ENCODE measurements around the gene MACROD2. TPM values are rescaled to one million over a fixed set of nuclear protein-coding genes. Genes with fewer than 3 reads are reported as not detected.

Gene MACROD2
- total and polyA plus RNA-seq, 2 of the 4 experiments (the other 2 are of a cell fraction) = not detected

DNA sequence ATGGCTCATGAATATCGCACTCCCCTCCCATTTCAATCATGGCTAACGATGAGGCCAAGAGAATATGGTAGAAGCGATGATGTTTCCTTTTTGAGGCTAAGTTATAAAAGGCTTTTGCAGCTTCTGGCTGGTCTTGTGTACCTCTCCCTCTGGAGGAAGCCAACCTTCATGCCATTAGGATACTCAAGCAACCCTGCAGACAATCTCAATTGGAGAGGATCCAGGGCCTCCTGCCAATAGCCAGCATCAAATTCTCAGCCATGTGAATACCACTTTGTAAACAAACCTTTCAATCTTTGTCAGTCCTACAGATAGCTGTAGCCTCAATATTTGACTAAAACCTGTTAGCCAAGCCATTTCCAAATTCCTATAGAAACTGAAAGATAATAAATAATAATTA lies 1839.5 kb downstream of the MACROD2 start:
- peaks cover 9% of the 10 kb centered on the region for H3K9me3 ChIP-seq (ENCODE audit: control insufficient read depth, insufficient read depth, low read length)
- CTCF ChIA-PET = no interaction called here
- H2AK5ac ChIP-seq (ENCODE audit: low read depth, low read length) = no peak overlapping the region
- H2BK15ac ChIP-seq (ENCODE audit: low read depth, low read length) = no peak overlapping the region
- no peak overlapping the region for H3K23ac ChIP-seq (ENCODE audit: low read depth, low read length)
- ATAC-seq (ENCODE audit: low read depth) = no peak
- H3K56ac ChIP-seq (ENCODE audit: extremely low read depth, insufficient read depth, low read length) = no peak overlapping the region
- POLR2A ChIA-PET (ENCODE audit: unreplicated experiment) = no interaction called here
- no peak overlapping the region for H3K27ac ChIP-seq (ENCODE audit: insufficient read depth, low read length)
- H3K4ac ChIP-seq (ENCODE audit: low read depth, low read length) = no peak overlapping the region
- no peak for DNase-seq
- TF ChIP-seq, protein P1, sequence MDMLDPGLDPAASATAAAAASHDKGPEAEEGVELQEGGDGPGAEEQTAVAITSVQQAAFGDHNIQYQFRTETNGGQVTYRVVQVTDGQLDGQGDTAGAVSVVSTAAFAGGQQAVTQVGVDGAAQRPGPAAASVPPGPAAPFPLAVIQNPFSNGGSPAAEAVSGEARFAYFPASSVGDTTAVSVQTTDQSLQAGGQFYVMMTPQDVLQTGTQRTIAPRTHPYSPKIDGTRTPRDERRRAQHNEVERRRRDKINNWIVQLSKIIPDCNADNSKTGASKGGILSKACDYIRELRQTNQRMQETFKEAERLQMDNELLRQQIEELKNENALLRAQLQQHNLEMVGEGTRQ (IDR thresholded peaks at IDR 0.05; ENCODE audit: low read depth, low read length) = no peak
- TF ChIP-seq MXI1 (IDR thresholded peaks at IDR 0.05; ENCODE audit: borderline replicate concordance, low read depth, low read length) = no peak
- TF ChIP-seq RAD21 (IDR thresholded peaks at IDR 0.05; ENCODE audit: low read length) = no peak
- no peak for TF ChIP-seq BHLHE40 (IDR thresholded peaks at IDR 0.05; ENCODE audit: low read depth, low read length)
- no peak for TF ChIP-seq SMC3 (IDR thresholded peaks at IDR 0.05; ENCODE audit: low read depth, low read length)
- no peak for TF ChIP-seq RCOR1 (IDR thresholded peaks at IDR 0.05; ENCODE audit: insufficient replicate concordance, low read length)
- no peak for TF ChIP-seq MAZ (IDR thresholded peaks at IDR 0.05; ENCODE audit: borderline replicate concordance, low read depth, low read length)
- TF ChIP-seq, protein P2, sequence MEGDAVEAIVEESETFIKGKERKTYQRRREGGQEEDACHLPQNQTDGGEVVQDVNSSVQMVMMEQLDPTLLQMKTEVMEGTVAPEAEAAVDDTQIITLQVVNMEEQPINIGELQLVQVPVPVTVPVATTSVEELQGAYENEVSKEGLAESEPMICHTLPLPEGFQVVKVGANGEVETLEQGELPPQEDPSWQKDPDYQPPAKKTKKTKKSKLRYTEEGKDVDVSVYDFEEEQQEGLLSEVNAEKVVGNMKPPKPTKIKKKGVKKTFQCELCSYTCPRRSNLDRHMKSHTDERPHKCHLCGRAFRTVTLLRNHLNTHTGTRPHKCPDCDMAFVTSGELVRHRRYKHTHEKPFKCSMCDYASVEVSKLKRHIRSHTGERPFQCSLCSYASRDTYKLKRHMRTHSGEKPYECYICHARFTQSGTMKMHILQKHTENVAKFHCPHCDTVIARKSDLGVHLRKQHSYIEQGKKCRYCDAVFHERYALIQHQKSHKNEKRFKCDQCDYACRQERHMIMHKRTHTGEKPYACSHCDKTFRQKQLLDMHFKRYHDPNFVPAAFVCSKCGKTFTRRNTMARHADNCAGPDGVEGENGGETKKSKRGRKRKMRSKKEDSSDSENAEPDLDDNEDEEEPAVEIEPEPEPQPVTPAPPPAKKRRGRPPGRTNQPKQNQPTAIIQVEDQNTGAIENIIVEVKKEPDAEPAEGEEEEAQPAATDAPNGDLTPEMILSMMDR (conservative IDR thresholded peaks at IDR 0.05; ENCODE audit: low read depth, low read length) = no peak
- no peak for TF ChIP-seq FOS (IDR thresholded peaks at IDR 0.05; ENCODE audit: low read depth, low read length)
- no peak for TF ChIP-seq CHD1 (IDR thresholded peaks at IDR 0.05; ENCODE audit: low read depth, low read length)
- TF ChIP-seq, protein P3, sequence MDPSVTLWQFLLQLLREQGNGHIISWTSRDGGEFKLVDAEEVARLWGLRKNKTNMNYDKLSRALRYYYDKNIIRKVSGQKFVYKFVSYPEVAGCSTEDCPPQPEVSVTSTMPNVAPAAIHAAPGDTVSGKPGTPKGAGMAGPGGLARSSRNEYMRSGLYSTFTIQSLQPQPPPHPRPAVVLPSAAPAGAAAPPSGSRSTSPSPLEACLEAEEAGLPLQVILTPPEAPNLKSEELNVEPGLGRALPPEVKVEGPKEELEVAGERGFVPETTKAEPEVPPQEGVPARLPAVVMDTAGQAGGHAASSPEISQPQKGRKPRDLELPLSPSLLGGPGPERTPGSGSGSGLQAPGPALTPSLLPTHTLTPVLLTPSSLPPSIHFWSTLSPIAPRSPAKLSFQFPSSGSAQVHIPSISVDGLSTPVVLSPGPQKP (IDR thresholded peaks at IDR 0.05; ENCODE audit: borderline replicate concordance, low read depth, low read length) = no peak
- TF ChIP-seq CEBPB (IDR thresholded peaks at IDR 0.05; ENCODE audit: low read depth, low read length) = no peak
- H3K36me3 ChIP-seq (ENCODE audit: control insufficient read depth, insufficient read depth, low read length) = no peaks in the 10 kb centered on the region
- in situ Hi-C loops (cut with MboI; ENCODE audit: low sequenced_read_pairs) = no loop called here
- H3K9ac ChIP-seq (ENCODE audit: low read depth, low read length) = no peak overlapping the region
- no peak overlapping the region for H2BK120ac ChIP-seq (ENCODE audit: low read depth, low read length)
- H3K18ac ChIP-seq (ENCODE audit: low read depth, low read length) = no peak overlapping the region
- H3K79me1 ChIP-seq (ENCODE audit: low read depth in 1 of 2, low read length in 2 of 2) = no peaks in the 10 kb centered on the region
- WGBS, 2 experiments (ENCODE audit: extremely low coverage in 2 of 2, insufficient read length in 1 of 2) = no CpG with 5 or more reads among the region's 3 CpGs
- no peaks in the 10 kb centered on the region for H3K4me1 ChIP-seq (ENCODE audit: control insufficient read depth, insufficient read depth, low read length)
- H3K4me3 ChIP-seq (ENCODE audit: insufficient read depth, low read depth, low read length) = no peak overlapping the region
- H4K91ac ChIP-seq (ENCODE audit: insufficient read depth, low read depth, low read length) = no peak overlapping the region
- dilution Hi-C loops (cut with HindIII; ENCODE audit: low sequenced_read_pairs, unreplicated experiment) = no loop called here
- H2AFZ ChIP-seq (replicated peaks; ENCODE audit: low read length, poor library complexity) = no peak overlapping the region
- no peak overlapping the region for H2BK5ac ChIP-seq (ENCODE audit: low read depth, low read length, poor library complexity, severe bottlenecking)
- no peak overlapping the region for H3K14ac ChIP-seq (replicated peaks; ENCODE audit: low read depth, low read length)
- no peaks in the 10 kb centered on the region for H3K9me1 ChIP-seq (ENCODE audit: insufficient read depth, low read length)
- no peaks in the 10 kb centered on the region for H3K27me3 ChIP-seq (ENCODE audit: control insufficient read depth, insufficient read depth, low read length)
- H4K20me1 ChIP-seq (ENCODE audit: insufficient read depth, low read length) = no peaks in the 10 kb centered on the region
- intact Hi-C loops (cut with micrococcal nuclease) = no loop called here
- no peak overlapping the region for H2BK20ac ChIP-seq (ENCODE audit: low read depth, low read length)
- H4K5ac ChIP-seq (ENCODE audit: low read depth, low read length) = no peak overlapping the region
- H2AK9ac ChIP-seq (replicated peaks; ENCODE audit: low read depth, low read length, poor library complexity) = no peak overlapping the region
- no peak overlapping the region for H3K4me2 ChIP-seq (ENCODE audit: low read depth, low read length)
- BruUV-seq (replicated peaks) = no TSS peak
- no peak overlapping the region for H4K8ac ChIP-seq (ENCODE audit: low read depth in 2 of 2, low read length in 2 of 2)

Data from IMR-90 (cell line).